Eye (tissue), 1 donor: Measurements from ENCODE around the gene CEACAM7.
"Not testable (repeated sequence)": the region's sequence is repeated elsewhere in the genome, so short reads cannot be mapped to it uniquely, and the experiment has no call there.

Experiments used
- DNase-seq: peaks from one replicate; pipeline ENCODE4 v3.0.0-alpha.2; 2015

CEACAM7 gene

GRCh38 chr19:41699968-41700323, 11.9 kb upstream of the CEACAM7 start:
- DNase-seq = no peak

GRCh38 chr19:41699231-41699967, 11.3 kb upstream of the CEACAM7 start:
- no peak for DNase-seq

DNA sequence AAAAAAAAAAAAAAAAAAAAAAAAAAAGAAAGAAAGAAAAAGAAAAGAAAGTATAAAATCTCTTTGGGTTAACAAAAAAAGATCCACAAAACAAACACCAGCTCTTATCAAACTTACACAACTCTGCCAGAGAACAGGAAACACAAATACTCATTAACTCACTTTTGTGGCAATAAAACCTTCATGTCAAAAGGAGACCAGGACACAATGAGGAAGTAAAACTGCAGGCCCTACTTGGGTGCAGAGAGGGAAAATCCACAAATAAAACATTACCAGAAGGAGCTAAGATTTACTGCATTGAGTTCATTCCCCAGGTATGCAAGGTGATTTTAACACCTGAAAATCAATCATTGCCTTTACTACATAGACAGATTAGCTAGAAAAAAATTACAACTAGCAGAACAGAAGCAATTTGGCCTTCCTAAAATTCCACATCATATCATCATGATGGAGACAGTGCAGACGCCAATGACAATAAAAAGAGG, 10.7 kb upstream of the CEACAM7 start:
- DNase-seq = no peak

GRCh38 chr19:41697198-41697855, 9.3 kb upstream of the CEACAM7 start:
- DNase-seq = no peak

- peak; percentile 27 for DNase-seq
These were observed 8.5 kb upstream of the CEACAM7 start for GRCh38 chr19:41696402-41697197.

GRCh38 chr19:41695745-41696144, 7.7 kb upstream of the CEACAM7 start:
- no peak for DNase-seq

GRCh38 chr19:41694831-41695635, 7.0 kb upstream of the CEACAM7 start:
- DNase-seq = no peak

- no peak for DNase-seq
These were observed 6.1 kb upstream of the CEACAM7 start for GRCh38 chr19:41694196-41694595.

GRCh38 chr19:41691268-41691970, 3.3 kb upstream of the CEACAM7 start:
- DNase-seq = peak; percentile 15

DNA sequence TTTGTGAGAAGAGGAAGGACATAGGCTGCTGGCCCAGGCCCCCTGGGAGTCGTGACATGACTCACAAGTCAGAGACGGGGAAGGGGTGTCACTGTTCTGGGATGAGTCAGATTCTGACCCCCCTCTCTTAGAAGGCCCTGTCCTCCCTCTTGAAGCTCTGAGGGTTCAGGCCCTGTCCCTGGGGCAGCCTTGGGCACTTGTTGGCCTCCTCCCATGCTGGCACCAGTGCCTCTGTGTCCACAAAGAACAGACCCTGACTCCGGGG, 2.7 kb upstream of the CEACAM7 start:
- DNase-seq = no peak

GRCh38 chr19:41689993-41690800, 2.1 kb upstream of the CEACAM7 start:
- DNase-seq = no peak

- no peak for DNase-seq
These were observed 617 bp upstream of the CEACAM7 start for GRCh38 chr19:41688687-41689086.

DNA sequence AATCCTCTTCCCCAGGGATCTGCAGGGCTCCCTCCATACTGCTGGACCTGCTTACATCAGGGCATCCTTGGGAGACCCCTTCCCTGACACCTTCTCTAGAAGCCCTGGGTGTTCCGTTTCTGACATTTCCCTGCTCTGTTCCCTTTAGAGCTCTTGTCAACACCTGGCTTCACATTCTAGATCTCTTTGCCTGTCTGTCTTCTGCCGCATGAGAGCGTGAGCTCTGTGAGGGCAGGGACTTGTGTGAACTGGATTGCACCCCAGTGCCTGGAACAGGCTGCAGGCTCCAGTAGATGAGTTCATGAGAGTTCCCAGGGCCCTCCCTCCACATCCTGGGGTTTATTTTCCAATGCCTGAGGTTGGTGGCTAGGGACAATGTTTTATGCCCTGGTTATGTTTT, 651 bp downstream of the CEACAM7 start:
- no peak for DNase-seq

GRCh38 chr19:41682437-41682836, 5.6 kb downstream of the CEACAM7 start:
- DNase-seq = no peak

GRCh38 chr19:41671486-41671885, 16.6 kb downstream of the CEACAM7 start:
- DNase-seq = no peak

- no peak for DNase-seq
These were observed 17.3 kb downstream of the CEACAM7 start for GRCh38 chr19:41670755-41671154.

- DNase-seq = no peak
These were observed 19.8 kb downstream of the CEACAM7 start for GRCh38 chr19:41668315-41668714.

DNA sequence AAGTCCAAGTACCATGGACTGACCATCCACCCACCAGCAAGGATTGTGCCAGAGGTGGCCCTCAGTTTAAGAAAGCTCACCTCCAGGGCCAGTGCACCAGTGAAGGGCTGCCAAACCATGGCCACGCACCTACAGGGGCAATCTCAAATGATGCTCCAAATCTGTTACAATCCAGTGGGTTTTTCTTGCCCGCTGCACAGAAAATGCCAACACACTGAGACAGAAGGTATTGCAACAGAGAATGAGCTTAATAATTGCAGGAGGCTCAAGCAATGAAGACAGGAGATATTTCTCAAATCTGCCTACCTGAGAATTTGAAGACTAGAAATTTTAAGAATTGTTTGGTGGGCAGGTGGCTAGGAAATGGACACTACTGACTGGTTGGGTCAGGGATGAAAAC, 22.0 kb downstream of the CEACAM7 start:
- DNase-seq = no peak

GRCh38 chr19:41657157-41657556, 30.9 kb downstream of the CEACAM7 start:
- DNase-seq = no peak

DNA sequence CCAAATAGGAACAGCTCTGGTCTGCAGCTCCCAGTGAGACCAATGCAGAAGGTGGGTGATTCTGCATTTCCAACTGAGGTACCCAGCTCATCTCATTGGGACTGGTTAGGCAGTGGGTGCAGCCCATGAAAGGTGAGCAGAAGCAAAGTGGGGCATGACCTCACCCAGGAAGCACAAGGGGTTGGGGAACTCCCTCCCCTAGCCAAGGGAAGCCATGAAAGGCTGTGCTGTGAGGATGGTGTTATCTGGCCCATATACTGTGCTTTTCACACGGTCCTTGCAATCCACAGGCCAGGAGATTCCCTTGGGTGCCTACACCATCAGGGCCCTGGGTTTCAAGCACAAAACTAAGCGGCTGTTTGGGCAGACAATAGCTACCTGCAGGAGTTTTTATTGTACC, 31.3 kb downstream of the CEACAM7 start:
- not testable (repeated sequence) for DNase-seq

DNA sequence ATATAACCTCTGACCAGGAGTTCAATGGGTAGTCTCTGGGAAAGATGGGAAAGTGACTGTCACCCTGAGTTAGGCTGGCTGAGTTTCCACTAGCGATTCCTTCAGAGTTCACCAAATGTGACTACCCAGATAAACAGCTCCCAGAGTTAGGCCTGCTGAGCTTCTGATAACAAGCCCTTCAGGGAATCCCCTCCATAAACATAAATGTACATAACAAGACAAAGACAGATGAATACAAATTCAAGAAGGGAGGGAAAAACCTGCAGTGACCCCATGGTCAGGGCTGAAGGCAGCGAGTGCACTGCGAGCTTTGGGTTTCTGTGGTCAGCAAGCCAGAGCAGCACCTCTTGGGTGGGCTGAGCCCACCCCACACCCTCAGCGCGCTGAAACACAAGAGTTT, 35.8 kb downstream of the CEACAM7 start:
- no peak for DNase-seq

GRCh38 chr19:41649827-41650226, 38.2 kb downstream of the CEACAM7 start:
- no peak for DNase-seq
